HG02970 (cell line): Measurements from ENCODE around the gene BRIP1.
"Not testable (repeated sequence)": the region's sequence is repeated elsewhere in the genome, so short reads cannot be mapped to it uniquely, and the experiment has no call there.

Source experiments
- ATAC-seq: cut with Tn5 transposase; IDR thresholded peaks from one replicate; pipeline ENCODE4 v1.9.1; 2021; ENCODE audit warnings: mild to moderate bottlenecking, moderate library complexity, moderate number of reproducible peaks; ENCODE audit not compliant: unreplicated experiment, low FRiP score

BRIP1 gene

GRCh38 chr17:61862975-61863800, at the start of gene BRIP1:
BRIP1 (minus strand) TSS chr17:61863528; CDS start chr17:61861539, 1,989 bp downstream.
- peak; percentile 94 for ATAC-seq

DNA sequence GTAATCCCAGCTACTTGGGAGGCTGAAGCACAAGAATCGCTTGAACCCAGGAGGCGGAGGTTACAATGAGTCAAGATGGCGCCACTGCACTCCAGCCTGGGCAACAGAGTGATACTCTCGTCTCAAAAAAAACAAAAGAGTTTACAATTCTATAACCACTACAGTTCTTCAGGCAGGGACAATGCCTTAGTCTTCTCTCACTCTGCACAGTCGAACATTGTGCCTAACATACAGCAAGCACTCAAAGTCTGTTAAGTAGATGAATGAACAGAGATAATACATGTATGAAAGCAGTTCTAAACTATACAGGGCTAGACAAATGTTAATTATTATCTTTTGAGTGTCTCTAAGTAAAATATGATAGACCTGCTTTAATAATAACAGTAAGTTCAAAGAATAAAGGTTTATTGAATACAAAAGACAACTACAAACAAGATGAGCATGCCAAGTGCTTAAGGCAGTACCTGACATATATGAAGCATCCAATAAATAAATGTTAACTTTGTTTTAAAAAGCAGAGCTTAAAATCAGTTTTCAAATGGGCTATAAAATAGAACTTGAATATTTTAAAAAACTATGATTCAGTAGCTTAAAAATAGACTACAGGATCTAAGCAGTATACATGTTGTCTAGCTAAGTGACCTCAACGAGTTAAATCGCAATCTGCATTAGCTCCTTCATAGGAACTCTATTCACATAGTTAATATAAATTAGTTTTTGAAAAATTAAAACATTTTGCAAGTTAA, 45.1 kb upstream of the BRIP1 start:
- ATAC-seq, result no peak

- ATAC-seq, result no peak
Measured at GRCh38 chr17:61907361-61907760, 44.0 kb upstream of the BRIP1 start.

- peak; percentile 62 for ATAC-seq
Measured at GRCh38 chr17:61904094-61904710, 40.9 kb upstream of the BRIP1 start.

GRCh38 chr17:61903251-61903650, 39.9 kb upstream of the BRIP1 start:
- no peak for ATAC-seq

DNA sequence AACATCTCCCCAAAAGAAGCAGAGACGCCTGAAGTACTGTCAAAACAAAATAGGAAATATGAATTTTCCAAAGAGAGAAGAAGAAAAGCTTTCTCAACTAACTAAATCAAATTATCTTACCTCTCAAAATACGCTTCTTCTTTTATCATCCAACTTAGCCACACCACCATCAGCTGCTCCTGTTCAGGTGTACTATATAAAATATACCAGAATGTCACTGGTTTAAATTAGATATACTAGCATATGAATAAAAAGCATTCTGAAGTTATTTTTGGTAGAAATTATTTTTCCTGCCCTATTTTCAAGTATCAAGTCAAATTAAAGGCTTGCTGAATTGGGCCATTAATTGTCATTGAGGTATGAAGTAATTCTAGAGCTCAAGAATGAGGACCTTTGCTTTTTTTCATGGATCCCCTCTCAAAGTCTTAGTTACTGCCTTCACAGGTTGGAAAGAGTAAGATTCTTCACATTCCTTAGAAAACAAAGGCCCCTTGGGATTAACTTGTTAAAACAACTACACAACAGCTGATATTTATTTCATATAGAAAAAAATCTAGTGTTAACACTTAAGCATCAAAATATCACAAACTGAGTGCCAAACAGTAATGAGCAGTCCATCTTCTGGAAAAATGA, 34.3 kb upstream of the BRIP1 start:
- ATAC-seq, result no peak

DNA sequence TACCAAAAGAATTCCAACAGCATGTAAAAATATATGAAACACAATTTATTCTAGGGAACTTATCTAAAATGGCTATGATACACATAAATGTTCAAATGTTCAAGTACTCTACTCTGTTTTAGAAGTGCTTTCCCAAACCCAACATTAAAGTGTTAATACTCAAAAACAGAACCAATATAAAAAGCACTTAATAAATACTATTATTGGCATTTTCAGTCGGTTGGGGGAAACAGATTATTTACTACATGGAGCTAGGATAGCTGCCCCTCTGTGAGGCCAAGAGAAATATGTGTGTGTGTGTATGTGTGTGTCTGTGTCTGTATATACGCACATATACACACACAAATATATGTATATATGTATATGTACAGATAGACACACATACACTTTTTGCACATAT, 32.1 kb upstream of the BRIP1 start:
- ATAC-seq, result no peak

- not testable (repeated sequence) for ATAC-seq
Measured at GRCh38 chr17:61894310-61894709, 31.0 kb upstream of the BRIP1 start.

DNA sequence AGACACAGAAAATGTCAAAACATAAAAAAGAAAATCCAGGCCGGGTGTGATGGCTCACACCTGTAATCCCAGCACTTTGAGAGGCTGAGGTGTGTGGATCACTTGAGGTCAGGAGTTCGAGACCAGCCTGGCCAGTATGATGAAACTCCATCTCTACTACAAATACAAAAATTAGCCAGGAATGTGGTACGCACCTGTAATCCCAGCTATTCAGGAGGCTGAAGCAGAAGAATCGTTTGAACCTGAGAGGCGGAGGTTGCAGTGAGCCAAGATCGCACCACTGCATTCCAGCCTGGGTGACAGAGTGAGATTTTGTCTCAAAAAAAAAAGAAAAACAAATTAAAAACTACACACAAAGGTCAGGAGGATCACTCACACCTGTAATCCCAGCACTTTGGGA, 24.4 kb upstream of the BRIP1 start:
- ATAC-seq, result not testable (repeated sequence)

GRCh38 chr17:61885865-61886264, 22.5 kb upstream of the BRIP1 start:
- ATAC-seq, result not testable (repeated sequence)

GRCh38 chr17:61884864-61885263, 21.5 kb upstream of the BRIP1 start:
- no peak for ATAC-seq

GRCh38 chr17:61880589-61881102, 17.3 kb upstream of the BRIP1 start:
- ATAC-seq, result no peak

DNA sequence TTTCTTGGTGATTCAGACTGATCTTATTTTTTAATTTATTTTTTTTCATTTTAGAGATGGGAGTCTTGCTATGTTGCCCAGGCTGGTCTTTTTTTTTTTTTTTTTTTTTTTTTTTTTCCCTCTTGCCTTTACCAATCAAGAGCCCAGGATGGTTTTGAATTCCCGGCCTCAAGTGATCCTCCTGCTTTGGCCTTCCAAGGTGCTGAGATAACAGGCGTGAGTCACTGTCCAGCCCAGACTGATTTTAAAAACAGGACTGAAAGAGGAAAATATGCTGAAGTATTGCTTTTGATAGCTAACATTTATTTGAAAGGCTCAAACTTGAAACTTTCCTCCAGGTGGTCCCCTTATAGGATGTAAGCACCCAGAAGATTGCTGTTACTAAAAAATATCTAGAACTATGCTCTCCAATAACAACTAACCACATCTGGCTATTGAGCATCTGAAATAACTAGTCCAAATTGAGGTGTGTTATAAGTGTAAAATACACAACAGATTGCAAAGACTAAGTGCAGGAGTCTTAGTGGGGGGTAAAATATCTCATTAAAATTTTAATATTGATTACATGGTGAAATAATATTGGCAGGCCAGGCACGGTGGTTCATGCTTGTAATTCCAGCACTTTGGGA, 15.8 kb upstream of the BRIP1 start:
- ATAC-seq, result no peak

DNA sequence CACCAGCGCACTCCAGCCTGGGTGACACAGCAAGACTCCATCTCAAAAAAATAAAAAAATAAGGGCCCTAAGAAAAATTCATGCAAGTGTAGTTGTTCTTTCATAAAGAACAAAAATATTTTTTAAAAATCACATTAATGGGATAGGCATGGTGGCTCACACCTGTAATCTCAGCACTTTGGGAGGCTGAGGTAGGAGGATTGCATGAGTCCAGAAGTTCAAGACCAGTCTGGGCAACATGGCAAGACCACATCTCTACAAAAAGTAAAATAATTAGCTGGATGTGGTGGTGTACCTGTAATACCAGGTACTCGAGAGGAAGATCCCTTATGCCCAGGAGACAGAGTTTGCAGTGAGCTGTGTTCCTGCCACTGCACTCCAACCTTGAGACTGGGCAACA, 15.2 kb upstream of the BRIP1 start:
- ATAC-seq, result no peak

GRCh38 chr17:61877837-61878236, 14.5 kb upstream of the BRIP1 start:
- ATAC-seq, result no peak

GRCh38 chr17:61875804-61876203, 12.5 kb upstream of the BRIP1 start:
- no peak for ATAC-seq

- no peak for ATAC-seq
Measured at GRCh38 chr17:61875285-61875684, 12.0 kb upstream of the BRIP1 start.

DNA sequence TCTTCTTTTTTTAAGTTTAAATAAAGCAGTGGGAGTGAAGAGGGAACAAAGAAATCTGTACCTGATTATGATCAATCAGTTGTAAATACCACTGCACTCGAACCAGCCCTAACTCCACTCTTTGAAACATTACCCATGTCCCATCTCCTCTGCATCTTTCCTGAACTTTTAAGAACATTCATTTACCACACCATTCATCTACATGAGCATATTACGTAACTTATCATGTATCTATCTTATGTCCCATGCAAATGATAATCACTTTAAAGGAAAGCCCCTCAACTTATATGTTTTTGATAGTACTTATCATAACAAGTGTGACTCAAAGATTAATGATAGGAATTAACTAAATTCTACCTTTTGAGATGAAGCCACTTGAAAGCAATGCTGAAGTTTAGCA, 10.7 kb upstream of the BRIP1 start:
- ATAC-seq, result no peak

DNA sequence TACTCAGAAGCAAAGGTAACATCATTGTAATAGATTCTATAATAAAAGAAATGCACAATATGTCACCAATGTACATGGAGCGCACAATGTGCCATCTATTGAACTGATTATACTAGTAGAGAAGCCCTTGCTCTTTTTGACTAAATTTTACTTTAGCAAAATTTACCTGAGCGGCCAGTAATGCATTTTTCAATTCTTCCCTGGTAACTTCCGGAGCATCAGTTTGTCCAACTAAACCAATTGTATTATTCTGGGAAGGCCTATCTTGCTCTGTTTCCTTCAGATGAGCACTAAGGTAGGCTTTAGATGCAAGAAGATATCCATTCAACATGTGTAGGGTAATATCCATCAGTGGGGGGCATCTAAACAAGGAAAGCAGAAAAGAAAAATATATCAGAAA, 8.8 kb upstream of the BRIP1 start:
- no peak for ATAC-seq

GRCh38 chr17:61869138-61869537, 5.8 kb upstream of the BRIP1 start:
- ATAC-seq, result no peak
